OCI-LY7 (cell line): ENCODE results near the gene DRC7.

Experiments used
- EZH2phosphoT487 ChIP-seq: fragments of 200-600 bp; sonication (generic); IDR thresholded peaks from 2 replicates; pipeline ENCODE4 v1.6.1; 2018; ENCODE audit warnings: low read depth, borderline replicate concordance, mild to moderate bottlenecking, mixed run types, antibody characterized with exemption, low read length, moderate library complexity, mixed read lengths
- TF ChIP-seq, protein P1 (sequence below): fragments of 200-600 bp; sonication (generic); conservative IDR thresholded peaks from 2 replicates; pipeline ENCODE4 v1.5.1; 2014; ENCODE audit warnings: mild to moderate bottlenecking, antibody characterized with exemption, low read length, moderate library complexity, mixed read lengths

GRCh38 chr16:57764341-57765159 is 69.9 kb downstream of the DRC7 start:
- TF ChIP-seq, protein P1, sequence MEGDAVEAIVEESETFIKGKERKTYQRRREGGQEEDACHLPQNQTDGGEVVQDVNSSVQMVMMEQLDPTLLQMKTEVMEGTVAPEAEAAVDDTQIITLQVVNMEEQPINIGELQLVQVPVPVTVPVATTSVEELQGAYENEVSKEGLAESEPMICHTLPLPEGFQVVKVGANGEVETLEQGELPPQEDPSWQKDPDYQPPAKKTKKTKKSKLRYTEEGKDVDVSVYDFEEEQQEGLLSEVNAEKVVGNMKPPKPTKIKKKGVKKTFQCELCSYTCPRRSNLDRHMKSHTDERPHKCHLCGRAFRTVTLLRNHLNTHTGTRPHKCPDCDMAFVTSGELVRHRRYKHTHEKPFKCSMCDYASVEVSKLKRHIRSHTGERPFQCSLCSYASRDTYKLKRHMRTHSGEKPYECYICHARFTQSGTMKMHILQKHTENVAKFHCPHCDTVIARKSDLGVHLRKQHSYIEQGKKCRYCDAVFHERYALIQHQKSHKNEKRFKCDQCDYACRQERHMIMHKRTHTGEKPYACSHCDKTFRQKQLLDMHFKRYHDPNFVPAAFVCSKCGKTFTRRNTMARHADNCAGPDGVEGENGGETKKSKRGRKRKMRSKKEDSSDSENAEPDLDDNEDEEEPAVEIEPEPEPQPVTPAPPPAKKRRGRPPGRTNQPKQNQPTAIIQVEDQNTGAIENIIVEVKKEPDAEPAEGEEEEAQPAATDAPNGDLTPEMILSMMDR: no peak
- TF ChIP-seq EZH2phosphoT487: no peak
